Body of pancreas (tissue), 4 donors: ENCODE data around the gene PRM3. TPM values are rescaled to one million over a fixed set of nuclear protein-coding genes. Genes with fewer than 3 reads are reported as not detected.
A peak's percentile ranks its signal among the peaks of the same experiment; 100 is the strongest.
"Not testable (repeated sequence)": the region's sequence is repeated elsewhere in the genome, so short reads cannot be mapped to it uniquely, and the experiment has no call there.

Experiments
- ATAC-seq: fragments of 150-250 bp; one replicate; pipeline ENCODE4 v1.9.1; 2016
- DNase-seq, 4 donors: peaks; one replicate each; pipeline ENCODE4 v3.0.0-alpha.2; 2019
- H3K27ac ChIP-seq, 4 donors: fragments of 200-600 bp; sonication (generic); 1 replicate in 3 of 4; 2 replicates in 1 of 4; pipeline versions ENCODE4 v1.5.1 to v1.6.1; 2016 to 2019; ENCODE audit warnings: mild to moderate bottlenecking in 1 of 4, mixed read lengths in 1 of 4, moderate library complexity in 1 of 4
- H3K27me3 ChIP-seq, 2 donors: fragments of 200-600 bp; sonication (generic); one replicate each; pipeline ENCODE4 v1.6.0; 2016; ENCODE audit warnings: mild to moderate bottlenecking in 1 of 2
- H3K36me3 ChIP-seq, 2 donors: fragments of 200-600 bp; sonication (generic); replicated peaks in 1 of 2; 2 replicates each; pipeline ENCODE4 v1.5.1; 2016; ENCODE audit warnings: low read depth in 2 of 2; ENCODE audit not compliant: insufficient read depth in 1 of 2
- H3K4me1 ChIP-seq: fragments of 200-600 bp; sonication (generic); one replicate; pipeline ENCODE4 v1.6.0; 2016
- H3K4me3 ChIP-seq, 2 donors: fragments of 200-600 bp; sonication (generic); 1 replicate in 1 of 2; 2 replicates in 1 of 2; pipeline ENCODE4 v1.5.1; 2016 to 2019
- H3K9me3 ChIP-seq, 3 donors: fragments of 200-600 bp; sonication (generic); 1 replicate in 2 of 3; 2 replicates in 1 of 3; pipeline ENCODE4 v1.5.1; 2016
- POLR2A ChIP-seq, 3 donors: fragments of 450-650 bp; IDR thresholded peaks; one replicate each; pipeline ENCODE4 v1.6.1; 2016; ENCODE audit warnings: antibody characterized with exemption in 3 of 3, mild to moderate bottlenecking in 2 of 3
- WGBS, 2 donors: methylation state at CpG; one replicate each; pipeline ENCODE4 v1.1.5; 2017; 5-methylcytosine and 5-hydroxymethylcytosine counted together
- intact Hi-C: fragments of 100-400 bp; cut with DNase I; formaldehyde crosslinking; loops from one replicate; pipeline ENCODE4 v1.15.1; 2023
- total RNA-seq, 2 donors: library from RNA; depleted of rRNA; stranded (reverse); fragments of >200 nt; gene quantifications; one replicate each; pipeline ENCODE4 v1.1.0, GENCODE V29; 2016
- TF ChIP-seq, protein P1 (sequence below), 7 experiments: fragments of 450-650 bp in 4 of 7; fragments of 200-600 bp in 3 of 7; sonication (generic) in 3 of 7; IDR thresholded peaks; one replicate each; pipeline ENCODE4 v1.5.1; 2016 to 2019; ENCODE audit warnings: antibody characterized with exemption in 7 of 7

PRM3 gene
- total RNA-seq, 2 donors from 2014 or later = not detected

DNA sequence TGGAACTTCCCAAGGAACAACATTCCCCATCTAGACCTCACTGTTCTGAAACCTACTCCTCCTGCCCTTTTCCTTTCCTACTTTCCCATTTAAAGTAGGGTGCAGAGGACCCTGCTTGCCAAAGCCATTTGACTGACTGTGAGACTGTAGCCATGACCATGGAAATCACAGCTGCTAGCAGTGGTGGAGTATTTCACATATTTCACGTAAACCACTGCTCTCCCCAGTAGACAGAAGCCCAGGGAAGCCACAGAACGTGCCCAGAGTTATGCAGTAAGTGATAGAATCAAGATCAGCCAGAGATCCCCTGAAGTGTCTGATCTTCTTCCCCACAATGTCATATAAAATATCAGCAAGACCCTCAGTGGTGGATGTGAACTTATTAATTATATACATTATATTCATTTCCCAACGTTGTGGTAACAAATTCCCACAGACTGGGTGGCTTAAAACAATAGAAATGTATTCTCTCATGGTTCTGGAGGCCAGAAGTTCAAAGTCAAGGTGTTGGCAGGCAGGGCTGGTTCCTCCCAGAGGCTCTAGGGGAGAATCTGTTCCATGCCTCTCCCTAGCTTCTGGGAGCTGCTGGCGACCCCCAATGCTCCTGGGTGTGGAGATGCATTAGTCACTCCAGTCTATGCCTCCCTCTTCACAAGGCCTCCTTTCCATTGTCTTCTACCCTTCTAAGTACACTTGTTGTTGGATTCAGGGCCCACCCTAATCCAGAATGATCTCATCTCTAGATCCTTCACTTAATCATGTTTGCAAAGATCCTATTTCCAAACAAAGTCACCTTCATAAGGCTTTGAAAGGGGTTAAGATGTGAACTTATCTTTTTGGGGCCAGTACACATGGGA is 28.4 kb upstream of the PRM3 start:
- TF ChIP-seq, protein P1, sequence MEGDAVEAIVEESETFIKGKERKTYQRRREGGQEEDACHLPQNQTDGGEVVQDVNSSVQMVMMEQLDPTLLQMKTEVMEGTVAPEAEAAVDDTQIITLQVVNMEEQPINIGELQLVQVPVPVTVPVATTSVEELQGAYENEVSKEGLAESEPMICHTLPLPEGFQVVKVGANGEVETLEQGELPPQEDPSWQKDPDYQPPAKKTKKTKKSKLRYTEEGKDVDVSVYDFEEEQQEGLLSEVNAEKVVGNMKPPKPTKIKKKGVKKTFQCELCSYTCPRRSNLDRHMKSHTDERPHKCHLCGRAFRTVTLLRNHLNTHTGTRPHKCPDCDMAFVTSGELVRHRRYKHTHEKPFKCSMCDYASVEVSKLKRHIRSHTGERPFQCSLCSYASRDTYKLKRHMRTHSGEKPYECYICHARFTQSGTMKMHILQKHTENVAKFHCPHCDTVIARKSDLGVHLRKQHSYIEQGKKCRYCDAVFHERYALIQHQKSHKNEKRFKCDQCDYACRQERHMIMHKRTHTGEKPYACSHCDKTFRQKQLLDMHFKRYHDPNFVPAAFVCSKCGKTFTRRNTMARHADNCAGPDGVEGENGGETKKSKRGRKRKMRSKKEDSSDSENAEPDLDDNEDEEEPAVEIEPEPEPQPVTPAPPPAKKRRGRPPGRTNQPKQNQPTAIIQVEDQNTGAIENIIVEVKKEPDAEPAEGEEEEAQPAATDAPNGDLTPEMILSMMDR (IDR thresholded peaks at IDR 0.05) = no peak
- no peak for TF ChIP-seq POLR2A (IDR thresholded peaks at IDR 0.05)
- H3K9me3 ChIP-seq = no peaks in the 10 kb centered on the region

DNA sequence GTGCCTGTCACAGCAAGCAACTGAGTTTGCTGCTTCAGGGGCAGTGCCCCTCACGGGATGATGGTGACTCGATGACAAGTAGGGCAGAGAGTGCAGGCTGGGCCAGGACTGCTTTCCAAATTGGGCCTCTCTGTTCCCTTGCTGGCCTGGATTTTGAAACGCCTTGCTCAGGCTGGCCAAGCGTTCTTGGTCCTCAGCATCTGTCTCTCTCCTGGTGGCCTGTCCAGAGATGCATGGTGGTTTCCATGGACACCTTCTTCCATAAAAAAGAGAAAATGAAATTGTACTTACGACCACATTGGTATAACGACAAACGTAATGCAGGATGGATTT is 27.1 kb upstream of the PRM3 start:
- no peak for TF ChIP-seq POLR2A (IDR thresholded peaks at IDR 0.05)
- TF ChIP-seq, protein P1 (IDR thresholded peaks at IDR 0.05) = no peak
- DNase-seq (no peak), ATAC-seq (no peak)
- intact Hi-C loops = no loop called here
- Histone ChIP-seq H3K4me1 (peaks cover 22% of the 10 kb centered on the region), H3K9me3 (no peaks in the 10 kb centered on the region), H3K27ac (no peak overlapping the region), H3K36me3 (no peaks in the 10 kb centered on the region), H3K27me3 (no peaks in the 10 kb centered on the region), H3K4me3 (no peak overlapping the region)
- 91 to 93% methylated on average over 7 of the region's 7 CpGs for WGBS, 2 donors

More for the DNA sequence above, 28.4 kb upstream of the PRM3 start:
- WGBS, 2 donors = 61 to 68% methylated on average over 4 of the region's 4 CpGs
- intact Hi-C loops = no loop called here
- no peaks in the 10 kb centered on the region for H3K36me3 ChIP-seq
- H3K27ac ChIP-seq = no peak overlapping the region
- no peaks in the 10 kb centered on the region for H3K27me3 ChIP-seq
- no peak for DNase-seq
- no peak overlapping the region for H3K4me3 ChIP-seq
- peaks cover 13% of the 10 kb centered on the region for H3K4me1 ChIP-seq
- ATAC-seq = no peak

DNA sequence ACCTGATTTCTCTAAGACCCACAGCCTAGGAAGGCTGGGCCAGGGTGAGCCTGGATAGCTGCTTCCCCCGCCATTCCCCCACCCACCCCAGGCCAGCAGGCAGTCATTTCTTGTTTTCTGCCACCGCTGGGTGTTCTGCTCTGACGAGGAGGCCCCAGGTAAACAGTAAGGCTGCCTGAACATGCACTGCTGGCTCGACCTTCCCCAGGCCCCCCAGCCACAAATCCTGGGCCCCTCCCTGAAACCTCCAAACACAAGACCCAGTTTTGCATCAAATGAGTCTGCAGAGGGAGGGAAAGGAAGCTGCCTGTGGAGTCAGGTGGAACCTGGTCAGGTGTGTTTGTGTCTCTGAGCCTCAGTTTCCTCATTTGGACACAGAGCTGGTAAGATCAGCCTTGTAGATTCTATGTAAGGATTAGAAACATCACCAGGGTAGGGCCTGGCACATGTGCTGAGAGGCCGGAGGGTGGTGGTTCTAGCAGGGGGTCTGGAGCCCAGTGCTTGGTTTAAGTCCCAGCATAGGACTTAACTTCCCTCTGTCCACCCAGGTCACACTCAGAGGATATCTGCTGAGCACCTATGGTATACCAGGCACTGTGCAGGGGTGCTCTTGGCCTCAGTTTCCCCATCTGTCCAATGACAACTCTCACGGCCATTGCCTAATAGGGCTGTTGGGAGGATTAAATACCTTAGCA is 26.6 kb upstream of the PRM3 start:
- peaks cover 22% of the 10 kb centered on the region for H3K4me1 ChIP-seq
- no peak overlapping the region for H3K27ac ChIP-seq
- H3K9me3 ChIP-seq = no peaks in the 10 kb centered on the region
- H3K27me3 ChIP-seq = no peaks in the 10 kb centered on the region
- no peaks in the 10 kb centered on the region for H3K36me3 ChIP-seq
- no peak for TF ChIP-seq POLR2A (IDR thresholded peaks at IDR 0.05)
- TF ChIP-seq, protein P1 (IDR thresholded peaks at IDR 0.05) = no peak
- 81 to 89% methylated on average over 6 of the region's 6 CpGs for WGBS, 2 donors
- intact Hi-C loops = no loop called here
- DNase-seq (no peak), ATAC-seq (no peak)
- no peak overlapping the region for H3K4me3 ChIP-seq

DNA sequence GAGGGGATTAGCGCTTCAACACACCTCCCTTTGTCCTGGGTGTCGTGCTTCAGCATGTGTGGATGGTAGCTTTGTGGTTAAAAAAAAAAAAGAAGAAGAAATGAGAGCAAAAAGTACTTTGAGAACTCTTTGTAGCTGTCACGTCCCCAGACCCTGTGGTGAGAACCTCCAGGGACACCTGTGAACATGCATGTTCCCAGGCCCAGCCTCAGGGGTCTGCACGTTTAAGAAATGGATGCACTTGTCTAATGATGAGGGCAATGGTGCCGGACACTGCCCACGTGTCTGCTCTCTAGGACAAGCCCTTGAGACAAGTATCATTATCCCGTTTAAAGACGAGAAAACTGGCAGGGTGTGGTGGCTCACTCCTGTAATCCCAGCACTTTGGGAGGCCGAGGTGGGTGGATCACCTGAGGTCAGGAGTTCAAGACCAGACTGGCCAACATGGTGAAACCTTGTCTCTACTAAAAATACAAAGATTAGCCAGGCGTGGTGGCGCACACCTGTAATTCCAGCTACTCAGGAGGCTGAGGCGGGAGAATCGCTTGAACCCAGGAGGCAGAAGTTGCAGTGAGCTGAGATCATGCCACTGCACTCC is 25.6 kb upstream of the PRM3 start:
- peaks cover 22% of the 10 kb centered on the region for H3K4me1 ChIP-seq
- ATAC-seq, H3K9me3 ChIP-seq, intact Hi-C loops, H3K36me3 ChIP-seq, DNase-seq, H3K4me3 ChIP-seq, H3K27ac ChIP-seq, H3K27me3 ChIP-seq: not testable (repeated sequence)
- WGBS, 2 donors = 85 to 91% methylated on average over 13 of the region's 13 CpGs

DNA sequence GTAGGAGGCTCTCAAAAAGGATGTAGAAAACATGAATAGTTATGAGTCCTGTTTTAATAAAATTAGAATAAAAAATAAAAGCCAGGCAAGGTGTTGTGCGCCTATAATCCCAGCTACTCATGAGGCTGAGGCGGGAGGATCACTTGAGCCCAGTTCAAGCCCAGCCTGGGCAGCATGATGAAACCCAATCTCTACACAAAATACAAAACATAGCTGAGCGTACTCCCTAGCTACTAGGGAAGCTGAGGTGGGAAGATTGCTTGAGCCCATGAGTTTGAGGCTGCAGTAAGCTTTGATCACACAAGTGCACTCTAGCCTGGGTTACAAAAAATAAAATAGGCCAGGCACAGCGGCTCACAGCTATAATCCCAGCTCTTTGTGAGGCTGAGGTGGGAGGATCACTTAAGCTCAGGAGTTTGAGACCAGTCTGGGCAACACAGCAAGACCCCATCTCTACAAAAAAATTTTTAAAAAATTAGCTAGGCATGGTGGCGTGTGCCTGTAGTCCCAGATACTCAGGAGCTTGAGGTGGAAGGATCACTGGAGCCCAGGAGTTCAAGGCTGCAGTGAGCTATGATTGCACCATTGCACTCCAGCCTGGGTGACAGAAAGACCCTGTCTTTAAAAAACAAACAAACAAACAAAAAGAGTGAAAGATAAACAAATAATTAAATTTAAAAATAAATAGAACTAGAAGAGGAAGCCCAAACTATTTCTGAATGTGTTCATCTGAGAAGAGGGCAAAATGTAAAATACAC is 24.9 kb upstream of the PRM3 start:
- TF ChIP-seq POLR2A (IDR thresholded peaks at IDR 0.05) = no peak
- TF ChIP-seq, protein P1 (IDR thresholded peaks at IDR 0.05) = no peak
- Histone ChIP-seq H3K36me3 (no peaks in the 10 kb centered on the region), H3K4me3 (no peak overlapping the region), H3K27ac (peak overlapping the region; percentile 45 to 78 (median 68)), H3K9me3 (no peaks in the 10 kb centered on the region), H3K27me3 (no peaks in the 10 kb centered on the region), H3K4me1 (peaks cover 22% of the 10 kb centered on the region)
- intact Hi-C loops = no loop called here
- DNase-seq (no peak), ATAC-seq (no peak)
- WGBS, 2 donors = 84 to 91% methylated on average over 5 of the region's 5 CpGs
